IPS-15b (cell line): ENCODE results near the gene PIK3C2B.

Source experiments
- H3K27me3 ChIP-seq: one replicate; pipeline ENCODE4 v1.6.1; 2013; ENCODE audit warnings: low read length; ENCODE audit not compliant: control insufficient read depth, insufficient read depth
- H3K36me3 ChIP-seq: one replicate; pipeline ENCODE4 v1.6.1; 2013; ENCODE audit warnings: low read length; ENCODE audit not compliant: control insufficient read depth, insufficient read depth
- H3K4me1 ChIP-seq: one replicate; pipeline ENCODE4 v1.6.1; 2013; ENCODE audit warnings: mild to moderate bottlenecking, low read length; ENCODE audit not compliant: control insufficient read depth, insufficient read depth
- H3K4me3 ChIP-seq: one replicate; pipeline ENCODE4 v1.5.1; 2013; ENCODE audit warnings: low read depth, low read length
- H3K9ac ChIP-seq: one replicate; pipeline ENCODE4 v1.6.1; 2013; ENCODE audit warnings: low read depth, mild to moderate bottlenecking, low read length
- H3K9me3 ChIP-seq: one replicate; pipeline ENCODE4 v1.6.1; 2013; ENCODE audit warnings: mild to moderate bottlenecking, low read length; ENCODE audit not compliant: control insufficient read depth, insufficient read depth

The PIK3C2B gene

GRCh38 chr1:204451352-204452124, 43.1 kb downstream of the PIK3C2B start:
- Histone ChIP-seq H3K9ac (no peak overlapping the region), H3K27me3 (no peaks in the 10 kb centered on the region), H3K36me3 (peaks cover 3% of the 10 kb centered on the region), H3K4me1 (peaks cover 31% of the 10 kb centered on the region), H3K4me3 (no peak overlapping the region), H3K9me3 (no peaks in the 10 kb centered on the region)

GRCh38 chr1:204450461-204451257, 43.9 kb downstream of the PIK3C2B start:
- Histone ChIP-seq H3K36me3 (peaks cover 3% of the 10 kb centered on the region), H3K4me1 (peaks cover 28% of the 10 kb centered on the region), H3K9me3 (no peaks in the 10 kb centered on the region), H3K4me3 (no peak overlapping the region), H3K27me3 (no peaks in the 10 kb centered on the region), H3K9ac (no peak overlapping the region)

- Histone ChIP-seq H3K9me3 (no peaks in the 10 kb centered on the region), H3K4me1 (peaks cover 23% of the 10 kb centered on the region), H3K27me3 (no peaks in the 10 kb centered on the region), H3K4me3 (no peak overlapping the region), H3K36me3 (peaks cover 3% of the 10 kb centered on the region), H3K9ac (no peak overlapping the region)
Measured at GRCh38 chr1:204449678-204450280, 44.8 kb downstream of the PIK3C2B start.

- H3K4me1 ChIP-seq = peaks cover 18% of the 10 kb centered on the region
- no peak overlapping the region for H3K9ac ChIP-seq
- no peaks in the 10 kb centered on the region for H3K27me3 ChIP-seq
- H3K4me3 ChIP-seq = no peak overlapping the region
- H3K9me3 ChIP-seq = no peaks in the 10 kb centered on the region
- peaks cover 3% of the 10 kb centered on the region for H3K36me3 ChIP-seq
Measured at GRCh38 chr1:204448991-204449677, 45.5 kb downstream of the PIK3C2B start.

- peaks cover 8% of the 10 kb centered on the region for H3K36me3 ChIP-seq
- H3K9ac ChIP-seq = no peak overlapping the region
- H3K4me3 ChIP-seq = no peak overlapping the region
- H3K27me3 ChIP-seq = no peaks in the 10 kb centered on the region
- H3K4me1 ChIP-seq = peaks cover 18% of the 10 kb centered on the region
- no peaks in the 10 kb centered on the region for H3K9me3 ChIP-seq
Measured at GRCh38 chr1:204448344-204448964, 46.2 kb downstream of the PIK3C2B start.

GRCh38 chr1:204447736-204448135, 46.9 kb downstream of the PIK3C2B start:
- Histone ChIP-seq H3K27me3 (no peaks in the 10 kb centered on the region), H3K4me1 (peaks cover 12% of the 10 kb centered on the region), H3K36me3 (peaks cover 14% of the 10 kb centered on the region), H3K9me3 (no peaks in the 10 kb centered on the region), H3K4me3 (no peak overlapping the region), H3K9ac (no peak overlapping the region)

GRCh38 chr1:204447190-204447589, 47.4 kb downstream of the PIK3C2B start:
- peaks cover 11% of the 10 kb centered on the region for H3K4me1 ChIP-seq
- H3K4me3 ChIP-seq = no peak overlapping the region
- H3K36me3 ChIP-seq = peaks cover 19% of the 10 kb centered on the region
- no peaks in the 10 kb centered on the region for H3K9me3 ChIP-seq
- no peak overlapping the region for H3K9ac ChIP-seq
- H3K27me3 ChIP-seq = no peaks in the 10 kb centered on the region

- Histone ChIP-seq H3K9me3 (no peaks in the 10 kb centered on the region), H3K36me3 (peaks cover 25% of the 10 kb centered on the region)
Measured at GRCh38 chr1:204446413-204447111, 48.0 kb downstream of the PIK3C2B start.

GRCh38 chr1:204445860-204446412, 48.7 kb downstream of the PIK3C2B start:
- peaks cover 26% of the 10 kb centered on the region for H3K36me3 ChIP-seq
- no peak overlapping the region for H3K9ac ChIP-seq
- H3K9me3 ChIP-seq = no peaks in the 10 kb centered on the region
- H3K4me1 ChIP-seq = peaks cover 11% of the 10 kb centered on the region
- H3K4me3 ChIP-seq = no peak overlapping the region
- H3K27me3 ChIP-seq = no peaks in the 10 kb centered on the region

More at GRCh38 chr1:204446413-204447111, 48.0 kb downstream of the PIK3C2B start:
- peaks cover 11% of the 10 kb centered on the region for H3K4me1 ChIP-seq
- no peak overlapping the region for H3K4me3 ChIP-seq
- H3K27me3 ChIP-seq = no peaks in the 10 kb centered on the region
- H3K9ac ChIP-seq = peak overlapping the region; percentile 9
